HepG2 (cell line): ENCODE results near the gene YEATS4. TPM values are rescaled to one million over a fixed set of nuclear protein-coding genes. Genes with fewer than 3 reads are reported as not detected.

ENCODE experiments used
- ATAC-seq: fragments of 200-7000 bp; cut with Tn5 transposase; 3 replicates; pipeline ENCODE4 v1.9.1; 2020; ENCODE audit warnings: mild to moderate bottlenecking, moderate library complexity
- BruUV-seq: library from RNA; stranded (reverse); fragments of 400-500 nt; replicated peaks from 2 replicates; lab custom pipeline; 2021; lab: Mats Ljungman, UMichigan
- CTCF ChIA-PET: fragments of 300-600 bp; formaldehyde crosslinking; extraction: SDS; loops from one replicate; lab custom pipeline; 2021; ENCODE audit warnings: low total read pairs, inconsistent platforms, low intra/inter-chr PET ratio; lab: Yijun Ruan, JAX
- POLR2A ChIA-PET: fragments of 350-600 bp; sonication (Branson Sonifier 250); formaldehyde crosslinking; loops from one replicate; lab custom pipeline; 2020; ENCODE audit warnings: antibody characterized with exemption, inconsistent platforms; lab: Yijun Ruan, JAX
- DNase-seq: peaks from one replicate; pipeline ENCODE4 v3.0.0-alpha.2; 2015; ENCODE audit warnings: low spot score
- FAIRE-seq: peaks from 3 replicates; lab custom pipeline; 2011; peaks lifted over from hg19 to GRCh38; lab: Jason Lieb, UNC
- H2AFZ ChIP-seq: one replicate; pipeline ENCODE4 v1.6.1; 2011; ENCODE audit warnings: low read length, inconsistent platforms
- H3K27ac ChIP-seq: fragments of 300-600 bp; 3 replicates; pipeline ENCODE4 v1.8.0; 2011; ENCODE audit warnings: mixed run types, mild to moderate bottlenecking, mixed read lengths, low read length, inconsistent platforms; ENCODE audit not compliant: insufficient read depth; ENCODE audit errors: extremely low read length
- H3K27me3 ChIP-seq, 2 experiments: fragments of 200-600 bp in 1 of 2; 2 replicates in 1 of 2; 3 replicates in 1 of 2; pipeline versions ENCODE4 v1.6.0 to v1.8.0; 2011; ENCODE audit warnings: low read length in 2 of 2, mild to moderate bottlenecking in 2 of 2, moderate library complexity in 2 of 2, inconsistent platforms in 1 of 2; ENCODE audit not compliant: insufficient read depth in 2 of 2, control insufficient read depth in 1 of 2
- H3K36me3 ChIP-seq, 2 experiments: fragments of 200-600 bp in 1 of 2; replicated peaks in 1 of 2; 2 replicates in 1 of 2; 3 replicates in 1 of 2; pipeline versions ENCODE4 v1.5.1 to v1.8.0; 2011; ENCODE audit warnings: low read length in 2 of 2, inconsistent platforms in 1 of 2; ENCODE audit not compliant: insufficient read depth in 2 of 2, control insufficient read depth in 1 of 2
- H3K4me1 ChIP-seq: 2 replicates; pipeline ENCODE4 v1.5.1; 2012; ENCODE audit warnings: low read length, inconsistent platforms; ENCODE audit not compliant: insufficient read depth
- H3K4me2 ChIP-seq: 2 replicates; pipeline ENCODE4 v1.6.0; 2011; ENCODE audit warnings: low read depth, low read length, inconsistent platforms
- H3K4me3 ChIP-seq, 3 experiments: fragments of 200-600 bp in 1 of 3; sonication (generic), shearing (Covaris generic) in 1 of 3; replicated peaks in 1 of 3; 2 replicates each; pipeline ENCODE4 v1.5.1; 2011 to 2016; ENCODE audit warnings: low read length in 3 of 3, inconsistent platforms in 2 of 3, low read depth in 2 of 3, mild to moderate bottlenecking in 2 of 3, control low read depth in 1 of 3, mixed read lengths in 1 of 3; ENCODE audit not compliant: insufficient read depth in 1 of 3
- H3K79me2 ChIP-seq: one replicate; pipeline ENCODE4 v1.6.1; 2011; ENCODE audit warnings: low read length, inconsistent platforms; ENCODE audit not compliant: insufficient read depth
- H3K9ac ChIP-seq: 2 replicates; pipeline ENCODE4 v1.6.0; 2011; ENCODE audit warnings: mild to moderate bottlenecking, low read depth, low read length, inconsistent platforms; ENCODE audit not compliant: insufficient read depth
- H3K9me3 ChIP-seq: 2 replicates; pipeline ENCODE4 v1.5.1; 2012; ENCODE audit warnings: mild to moderate bottlenecking, low read length
- H4K20me1 ChIP-seq: 2 replicates; pipeline ENCODE4 v1.6.0; 2011; ENCODE audit warnings: inconsistent platforms, mild to moderate bottlenecking, low read length, moderate library complexity; ENCODE audit not compliant: insufficient read depth
- BRCA1 ChIP-seq: sonication (generic); formaldehyde crosslinking; IDR thresholded peaks from 2 replicates; pipeline ENCODE4 v1.4.0; 2020; ENCODE audit warnings: missing genetic modification reagents
- HMGA1 ChIP-seq: sonication (generic); formaldehyde crosslinking; conservative IDR thresholded peaks from 2 replicates; pipeline ENCODE4 v1.4.0; 2020; ENCODE audit warnings: missing genetic modification reagents
- MEIS2 ChIP-seq: sonication (generic); formaldehyde crosslinking; IDR thresholded peaks from 2 replicates; pipeline ENCODE4 v1.9.0; 2021; ENCODE audit warnings: mild to moderate bottlenecking, missing genetic modification reagents
- STAG1 ChIP-seq: sonication (generic); formaldehyde crosslinking; IDR thresholded peaks from 2 replicates; pipeline ENCODE4 v1.4.0; 2020; ENCODE audit warnings: missing genetic modification reagents
- TCF7 ChIP-seq: sonication (generic); IDR thresholded peaks from 2 replicates; pipeline ENCODE4 v1.6.1; 2016; ENCODE audit warnings: antibody characterized with exemption, low read depth
- TRIM24 ChIP-seq: sonication (generic); formaldehyde crosslinking; IDR thresholded peaks from 2 replicates; pipeline ENCODE4 v1.8.0; 2022; ENCODE audit warnings: mild to moderate bottlenecking, missing genetic modification reagents
- ZNF263 ChIP-seq: sonication (generic); formaldehyde crosslinking; IDR thresholded peaks from 2 replicates; pipeline ENCODE4 v1.4.0; 2020; ENCODE audit warnings: missing genetic modification reagents
- ZNF879 ChIP-seq: sonication (generic); formaldehyde crosslinking; IDR thresholded peaks from 2 replicates; pipeline ENCODE4 v1.8.1; 2023; ENCODE audit warnings: missing genetic modification reagents
- WGBS: methylation state at CpG from one replicate; pipeline ENCODE4 v1.1.6; 2017; ENCODE audit warnings: low lambda C conversion rate; 5-methylcytosine and 5-hydroxymethylcytosine counted together
- in situ Hi-C: cut with HindIII; loops from 2 replicates; pipeline ENCODE4 v1.10.0; 2017; ENCODE audit warnings: low pct_unique_long_range_greater_than_20kb; ENCODE audit not compliant: extremely low pct_ligation_motif_present
- intact Hi-C: fragments of 100-400 bp; cut with micrococcal nuclease; formaldehyde crosslinking; loops from one replicate; pipeline ENCODE4 v1.10.0; 2022; ENCODE audit not compliant: unreplicated experiment
- polyA plus RNA-seq, 8 experiments: library from polyadenylated mRNA; depleted of rRNA in 3 of 8; stranded (reverse) in 7 of 8; unstranded in 1 of 8; fragments of >200 nt; fragmentation: Illumina TruSeq in 4 of 8; extraction: Trizol in 4 of 8; gene quantifications; 2 replicates each; pipeline versions ENCODE4 v1.2.1 to v1.2.3, GENCODE V29; 2011 to 2016; ENCODE audit warnings: low read depth in 4 of 8, missing spikeins in 1 of 8, mixed read lengths in 1 of 8; ENCODE audit not compliant: insufficient read depth in 1 of 8
- total RNA-seq, 5 experiments: library from RNA; depleted of rRNA; stranded (reverse); fragments of >200 nt; fragmentation: Illumina TruSeq; extraction: Trizol; gene quantifications; 2 replicates each; pipeline ENCODE4 v1.2.3, GENCODE V29; 2016; ENCODE audit warnings: low read depth in 1 of 5
- TF ChIP-seq, protein P1 (sequence below): sonication (generic); formaldehyde crosslinking; IDR thresholded peaks from 2 replicates; pipeline ENCODE4 v1.8.0; 2022; ENCODE audit warnings: mild to moderate bottlenecking, missing genetic modification reagents, borderline replicate concordance
- TF ChIP-seq, protein P2 (sequence below): sonication (generic); formaldehyde crosslinking; IDR thresholded peaks from 2 replicates; pipeline ENCODE4 v1.5.1; 2020; ENCODE audit warnings: mild to moderate bottlenecking, moderate library complexity, missing genetic modification reagents
- TF ChIP-seq, protein P3 (sequence below): sonication (generic); formaldehyde crosslinking; IDR thresholded peaks from 2 replicates; pipeline ENCODE4 v1.8.1; 2023; ENCODE audit warnings: mild to moderate bottlenecking, missing genetic modification reagents

Gene YEATS4
- total and polyA plus RNA-seq, 2 of the 13 experiments (the other 11 are each of a cell fraction or from before 2014, with no cell fraction given), result 16.8 to 45.0 TPM

GRCh38 chr12:69386921-69387320 lies 27.4 kb downstream of the YEATS4 start:
- Histone ChIP-seq H4K20me1 (no peaks in the 10 kb centered on the region), H3K9ac (no peak overlapping the region), H3K9me3 (no peaks in the 10 kb centered on the region), H3K36me3 (peaks cover 4 to 50% of the 10 kb centered on the region in 2 experiments; a peak in 4 of 5 replicates), H3K4me3 (no peak overlapping the region), H3K4me1 (no peaks in the 10 kb centered on the region), H3K27me3 (no peaks in the 10 kb centered on the region), H3K27ac (no peak overlapping the region), H3K4me2 (no peak overlapping the region), H2AFZ (no peak overlapping the region), H3K79me2 (peaks cover 4% of the 10 kb centered on the region)
- 98% methylated on average over 2 of the region's 2 CpGs for WGBS
- ChIA-PET POLR2A (no interaction called here), CTCF (interaction anchor here (2.4 kb wide), 1 partner anchor 183 kb away, joined by 27 read pairs; no protein-coding TSS in a partner anchor)
- TF ChIP-seq, protein P1, sequence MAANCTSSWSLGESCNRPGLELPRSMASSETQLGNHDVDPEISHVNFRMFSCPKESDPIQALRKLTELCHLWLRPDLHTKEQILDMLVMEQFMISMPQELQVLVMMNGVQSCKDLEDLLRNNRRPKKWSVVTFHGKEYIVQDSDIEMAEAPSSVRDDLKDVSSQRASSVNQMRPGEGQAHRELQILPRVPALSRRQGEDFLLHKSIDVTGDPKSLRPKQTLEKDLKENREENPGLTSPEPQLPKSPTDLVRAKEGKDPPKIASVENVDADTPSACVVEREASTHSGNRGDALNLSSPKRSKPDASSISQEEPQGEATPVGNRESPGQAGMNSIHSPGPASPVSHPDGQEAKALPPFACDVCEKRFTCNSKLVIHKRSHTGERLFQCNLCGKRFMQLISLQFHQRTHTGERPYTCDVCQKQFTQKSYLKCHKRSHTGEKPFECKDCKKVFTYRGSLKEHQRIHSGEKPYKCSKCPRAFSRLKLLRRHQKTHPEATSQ (CRISPR knock-in tag), result no peak
- TF ChIP-seq MEIS2 (CRISPR knock-in tag) (no peak), STAG1 (CRISPR knock-in tag) (no peak), ZNF263 (CRISPR knock-in tag) (no peak), TCF7 (no peak), ZNF879 (CRISPR knock-in tag) (no peak), BRCA1 (CRISPR knock-in tag) (no peak), HMGA1 (CRISPR knock-in tag) (no peak), TRIM24 (CRISPR knock-in tag) (no peak)
- TF ChIP-seq, protein P2, sequence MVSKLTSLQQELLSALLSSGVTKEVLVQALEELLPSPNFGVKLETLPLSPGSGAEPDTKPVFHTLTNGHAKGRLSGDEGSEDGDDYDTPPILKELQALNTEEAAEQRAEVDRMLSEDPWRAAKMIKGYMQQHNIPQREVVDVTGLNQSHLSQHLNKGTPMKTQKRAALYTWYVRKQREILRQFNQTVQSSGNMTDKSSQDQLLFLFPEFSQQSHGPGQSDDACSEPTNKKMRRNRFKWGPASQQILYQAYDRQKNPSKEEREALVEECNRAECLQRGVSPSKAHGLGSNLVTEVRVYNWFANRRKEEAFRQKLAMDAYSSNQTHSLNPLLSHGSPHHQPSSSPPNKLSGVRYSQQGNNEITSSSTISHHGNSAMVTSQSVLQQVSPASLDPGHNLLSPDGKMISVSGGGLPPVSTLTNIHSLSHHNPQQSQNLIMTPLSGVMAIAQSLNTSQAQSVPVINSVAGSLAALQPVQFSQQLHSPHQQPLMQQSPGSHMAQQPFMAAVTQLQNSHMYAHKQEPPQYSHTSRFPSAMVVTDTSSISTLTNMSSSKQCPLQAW (CRISPR knock-in tag), result no peak
- TF ChIP-seq, protein P3, sequence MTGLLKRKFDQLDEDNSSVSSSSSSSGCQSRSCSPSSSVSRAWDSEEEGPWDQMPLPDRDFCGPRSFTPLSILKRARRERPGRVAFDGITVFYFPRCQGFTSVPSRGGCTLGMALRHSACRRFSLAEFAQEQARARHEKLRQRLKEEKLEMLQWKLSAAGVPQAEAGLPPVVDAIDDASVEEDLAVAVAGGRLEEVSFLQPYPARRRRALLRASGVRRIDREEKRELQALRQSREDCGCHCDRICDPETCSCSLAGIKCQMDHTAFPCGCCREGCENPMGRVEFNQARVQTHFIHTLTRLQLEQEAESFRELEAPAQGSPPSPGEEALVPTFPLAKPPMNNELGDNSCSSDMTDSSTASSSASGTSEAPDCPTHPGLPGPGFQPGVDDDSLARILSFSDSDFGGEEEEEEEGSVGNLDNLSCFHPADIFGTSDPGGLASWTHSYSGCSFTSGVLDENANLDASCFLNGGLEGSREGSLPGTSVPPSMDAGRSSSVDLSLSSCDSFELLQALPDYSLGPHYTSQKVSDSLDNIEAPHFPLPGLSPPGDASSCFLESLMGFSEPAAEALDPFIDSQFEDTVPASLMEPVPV (CRISPR knock-in tag), result no peak
- intact Hi-C loops (loop anchor here (10.0 kb wide), 1 partner anchor 92 kb away; no protein-coding TSS in a partner anchor), in situ Hi-C loops (loop anchor here (10.0 kb wide), 1 partner anchor 188 kb away; no protein-coding TSS in a partner anchor)
- DNase-seq (no peak), ATAC-seq (no peak), FAIRE-seq (no peak)
- BruUV-seq, result no TSS peak
